Suprapubic skin (tissue), 4 donors: ENCODE measurements around the gene ROR2. TPM values are rescaled to one million over a fixed set of nuclear protein-coding genes. Genes with fewer than 3 reads are reported as not detected.

Source experiments
- DNase-seq, 2 donors: peaks; one replicate each; pipeline ENCODE4 v3.0.0-alpha.2; 2019; ENCODE audit warnings: low spot score in 2 of 2
- H3K27ac ChIP-seq: fragments of 200-600 bp; sonication (generic); one replicate; pipeline ENCODE4 v1.5.1; 2019
- H3K27me3 ChIP-seq: fragments of 200-600 bp; sonication (generic); one replicate; pipeline ENCODE4 v1.5.1; 2019
- H3K36me3 ChIP-seq: fragments of 200-600 bp; sonication (generic); one replicate; pipeline ENCODE4 v1.5.1; 2019
- H3K4me1 ChIP-seq: fragments of 200-600 bp; sonication (generic); one replicate; pipeline ENCODE4 v1.5.1; 2019
- H3K4me3 ChIP-seq: fragments of 200-600 bp; sonication (generic); one replicate; pipeline ENCODE4 v1.5.1; 2019; ENCODE audit warnings: mild to moderate bottlenecking
- H3K9me3 ChIP-seq: fragments of 200-600 bp; sonication (generic); one replicate; pipeline ENCODE4 v1.5.1; 2019
- EP300 ChIP-seq: sonication (generic); formaldehyde crosslinking; IDR thresholded peaks from one replicate; pipeline ENCODE4 v1.6.1; 2017; ENCODE audit warnings: antibody characterized with exemption
- POLR2A ChIP-seq, 2 donors: fragments of 450-650 bp; IDR thresholded peaks; one replicate each; pipeline ENCODE4 v1.6.1; 2017; ENCODE audit warnings: antibody characterized with exemption in 2 of 2, mild to moderate bottlenecking in 2 of 2, moderate library complexity in 2 of 2
- POLR2AphosphoS5 ChIP-seq, 3 donors: sonication (generic); formaldehyde crosslinking; IDR thresholded peaks; one replicate each; pipeline ENCODE4 v1.6.1; 2017; ENCODE audit warnings: antibody characterized with exemption in 3 of 3
- WGBS: methylation state at CpG from one replicate; pipeline ENCODE4 v1.1.5; 2018; 5-methylcytosine and 5-hydroxymethylcytosine counted together
- total RNA-seq, 4 donors: library from RNA; depleted of rRNA; stranded (reverse); fragments of >200 nt; gene quantifications; one replicate each; pipeline ENCODE4 v1.1.0, GENCODE V29; 2016
- TF ChIP-seq, protein P1 (sequence below), 2 donors: fragments of 200-600 bp in 1 of 2; fragments of 450-650 bp in 1 of 2; sonication (generic) in 1 of 2; IDR thresholded peaks; one replicate each; pipeline ENCODE4 v1.5.1; 2016 to 2019; ENCODE audit warnings: antibody characterized with exemption in 2 of 2, mild to moderate bottlenecking in 1 of 2, moderate library complexity in 1 of 2

ROR2 gene
- total RNA-seq, 4 donors from 2014 or later: 3.3 to 7.3 (median 5.0) TPM

DNA sequence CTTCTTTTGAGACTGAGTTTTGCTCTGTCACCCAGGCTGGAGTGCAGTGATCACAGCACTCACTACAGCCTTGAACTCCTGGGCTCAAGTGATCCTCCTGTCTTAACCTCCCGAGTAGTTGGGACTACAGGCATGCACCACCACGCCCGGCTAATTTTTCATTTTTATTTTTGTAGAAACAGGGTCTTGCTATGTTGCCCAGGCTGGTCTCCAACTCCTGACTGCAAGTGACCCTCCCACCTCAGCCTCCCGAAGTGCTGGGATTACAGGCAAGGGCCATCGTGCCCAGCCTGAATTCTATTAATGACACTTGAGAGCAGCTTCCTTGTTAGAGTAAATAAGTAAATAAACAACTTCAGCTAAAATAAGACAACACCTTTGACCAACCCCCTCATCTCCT lies 12.3 kb downstream of the ROR2 start:
- 93% methylated on average over 5 of the region's 5 CpGs for WGBS

DNA sequence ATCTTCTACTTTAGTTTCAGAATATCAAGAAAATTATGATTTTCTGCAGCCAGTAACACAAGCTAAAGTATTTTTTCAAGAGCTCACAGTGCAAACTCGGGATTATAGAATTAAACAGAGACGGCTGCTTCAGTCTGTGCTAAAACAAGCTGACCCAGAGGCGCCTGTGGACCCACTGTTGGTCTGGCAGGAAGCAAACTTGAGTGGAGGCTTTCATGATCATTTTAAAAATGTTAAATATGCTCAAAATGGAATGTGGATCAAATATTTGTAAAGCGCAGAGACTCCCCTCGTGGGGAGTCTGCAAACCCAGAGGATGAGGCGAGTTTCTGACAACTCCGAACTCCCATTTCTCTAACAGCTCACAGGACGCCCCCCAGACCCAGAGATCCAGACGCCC lies 13.0 kb downstream of the ROR2 start:
- TF ChIP-seq EP300 (no peak), POLR2A (IDR thresholded peaks at IDR 0.05) (no peak), POLR2AphosphoS5 (IDR thresholded peaks at IDR 0.05) (no peak)
- no peaks in the 10 kb centered on the region for H3K9me3 ChIP-seq
- no peak for DNase-seq

More for the DNA sequence above, 12.3 kb downstream of the ROR2 start:
- TF ChIP-seq EP300 (no peak), POLR2A (IDR thresholded peaks at IDR 0.05) (no peak)
- Histone ChIP-seq H3K9me3 (no peaks in the 10 kb centered on the region), H3K4me1 (no peaks in the 10 kb centered on the region), H3K4me3 (no peak overlapping the region), H3K27me3 (no peaks in the 10 kb centered on the region), H3K36me3 (no peaks in the 10 kb centered on the region), H3K27ac (no peak overlapping the region)
- no peak for DNase-seq

DNA sequence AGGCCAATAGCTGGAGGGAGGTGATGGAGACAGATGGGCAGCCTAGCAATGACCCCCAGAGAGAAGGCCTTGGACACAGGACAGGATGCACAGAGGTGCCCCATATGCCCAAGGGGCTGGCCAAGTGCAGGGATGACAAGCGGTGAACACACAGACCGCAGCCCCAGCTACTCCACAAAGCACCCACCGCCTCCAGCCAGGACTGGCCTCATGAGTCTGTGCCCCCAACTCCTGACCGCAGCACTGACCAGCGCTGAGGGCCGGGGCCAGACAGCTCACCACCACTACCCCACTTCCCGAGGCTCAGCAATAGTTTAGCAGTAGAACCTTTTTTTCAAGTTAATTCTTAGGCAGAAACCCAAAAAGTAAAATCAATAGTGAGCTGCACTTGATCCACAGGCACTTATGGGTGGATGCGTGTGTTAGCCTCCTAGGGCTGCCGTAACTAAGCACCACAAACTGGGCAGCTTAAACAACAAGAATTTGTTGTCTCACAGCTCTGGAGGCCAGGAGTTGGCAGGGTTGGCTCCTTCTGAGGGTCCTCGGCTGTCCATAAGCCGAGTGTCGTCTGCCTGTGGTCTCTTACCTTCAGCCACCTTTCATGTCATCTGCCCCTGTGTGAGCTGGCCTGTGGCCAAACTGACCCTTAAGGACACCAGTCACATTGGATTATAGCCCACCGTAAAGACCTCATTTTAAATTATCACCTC lies 14.1 kb downstream of the ROR2 start:
- TF ChIP-seq EP300 (no peak), POLR2AphosphoS5 (IDR thresholded peaks at IDR 0.05) (no peak), POLR2A (IDR thresholded peaks at IDR 0.05) (no peak)
- TF ChIP-seq, protein P1, sequence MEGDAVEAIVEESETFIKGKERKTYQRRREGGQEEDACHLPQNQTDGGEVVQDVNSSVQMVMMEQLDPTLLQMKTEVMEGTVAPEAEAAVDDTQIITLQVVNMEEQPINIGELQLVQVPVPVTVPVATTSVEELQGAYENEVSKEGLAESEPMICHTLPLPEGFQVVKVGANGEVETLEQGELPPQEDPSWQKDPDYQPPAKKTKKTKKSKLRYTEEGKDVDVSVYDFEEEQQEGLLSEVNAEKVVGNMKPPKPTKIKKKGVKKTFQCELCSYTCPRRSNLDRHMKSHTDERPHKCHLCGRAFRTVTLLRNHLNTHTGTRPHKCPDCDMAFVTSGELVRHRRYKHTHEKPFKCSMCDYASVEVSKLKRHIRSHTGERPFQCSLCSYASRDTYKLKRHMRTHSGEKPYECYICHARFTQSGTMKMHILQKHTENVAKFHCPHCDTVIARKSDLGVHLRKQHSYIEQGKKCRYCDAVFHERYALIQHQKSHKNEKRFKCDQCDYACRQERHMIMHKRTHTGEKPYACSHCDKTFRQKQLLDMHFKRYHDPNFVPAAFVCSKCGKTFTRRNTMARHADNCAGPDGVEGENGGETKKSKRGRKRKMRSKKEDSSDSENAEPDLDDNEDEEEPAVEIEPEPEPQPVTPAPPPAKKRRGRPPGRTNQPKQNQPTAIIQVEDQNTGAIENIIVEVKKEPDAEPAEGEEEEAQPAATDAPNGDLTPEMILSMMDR (IDR thresholded peaks at IDR 0.05): no peak
- 95% methylated on average over 10 of the region's 13 CpGs for WGBS
- H3K9me3 ChIP-seq: peaks cover 9% of the 10 kb centered on the region
- H3K4me1 ChIP-seq: no peaks in the 10 kb centered on the region
- no peaks in the 10 kb centered on the region for H3K27me3 ChIP-seq
- H3K27ac ChIP-seq: no peak overlapping the region
- no peak for DNase-seq
- no peaks in the 10 kb centered on the region for H3K36me3 ChIP-seq
- no peak overlapping the region for H3K4me3 ChIP-seq

More for the DNA sequence above, 13.0 kb downstream of the ROR2 start:
- Histone ChIP-seq H3K36me3 (no peaks in the 10 kb centered on the region), H3K27me3 (no peaks in the 10 kb centered on the region), H3K27ac (no peak overlapping the region), H3K4me1 (no peaks in the 10 kb centered on the region), H3K4me3 (no peak overlapping the region)
- WGBS: 82% methylated on average over 9 of the region's 9 CpGs

DNA sequence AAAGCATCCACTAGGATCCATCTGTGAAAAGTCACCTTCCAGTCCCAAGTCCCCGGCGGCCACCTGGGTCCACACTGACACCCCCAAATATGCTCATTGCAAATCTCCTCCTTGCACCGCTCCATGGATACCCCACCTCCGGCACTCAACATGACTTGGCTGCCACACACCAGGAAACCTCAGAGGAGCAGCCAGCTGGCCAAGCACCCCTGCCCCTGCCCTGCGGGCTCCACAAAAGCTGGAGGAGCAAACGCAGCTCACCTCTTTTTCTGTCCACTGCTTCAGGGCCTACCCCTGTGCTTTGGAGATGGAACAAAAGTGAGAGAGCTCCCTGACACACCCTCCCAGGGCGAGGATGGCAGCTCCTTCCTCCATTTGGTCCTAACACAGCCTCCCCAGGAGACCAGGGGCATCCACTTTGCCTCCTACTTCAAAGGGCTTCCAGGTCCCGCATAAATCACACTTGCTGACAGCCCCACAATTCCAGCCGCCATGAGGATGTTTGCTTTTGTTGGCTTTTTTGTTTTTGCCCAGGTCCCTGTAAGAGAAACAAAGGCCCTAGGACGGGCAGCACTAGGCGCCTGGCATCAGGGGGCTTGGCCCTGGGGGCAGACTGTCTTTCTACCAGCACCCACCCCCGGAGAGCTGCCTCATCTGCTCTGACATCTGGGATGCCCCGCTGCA lies 14.8 kb downstream of the ROR2 start:
- no peak overlapping the region for H3K4me3 ChIP-seq
- TF ChIP-seq, protein P1 (IDR thresholded peaks at IDR 0.05): no peak
- TF ChIP-seq POLR2A (IDR thresholded peaks at IDR 0.05) (no peak), POLR2AphosphoS5 (IDR thresholded peaks at IDR 0.05) (no peak), EP300 (no peak)
- WGBS: 75% methylated on average over 13 of the region's 13 CpGs
- H3K9me3 ChIP-seq: peaks cover 16% of the 10 kb centered on the region
- no peak for DNase-seq
- H3K27ac ChIP-seq: no peak overlapping the region
- no peaks in the 10 kb centered on the region for H3K27me3 ChIP-seq
- no peaks in the 10 kb centered on the region for H3K36me3 ChIP-seq
- H3K4me1 ChIP-seq: no peaks in the 10 kb centered on the region

DNA sequence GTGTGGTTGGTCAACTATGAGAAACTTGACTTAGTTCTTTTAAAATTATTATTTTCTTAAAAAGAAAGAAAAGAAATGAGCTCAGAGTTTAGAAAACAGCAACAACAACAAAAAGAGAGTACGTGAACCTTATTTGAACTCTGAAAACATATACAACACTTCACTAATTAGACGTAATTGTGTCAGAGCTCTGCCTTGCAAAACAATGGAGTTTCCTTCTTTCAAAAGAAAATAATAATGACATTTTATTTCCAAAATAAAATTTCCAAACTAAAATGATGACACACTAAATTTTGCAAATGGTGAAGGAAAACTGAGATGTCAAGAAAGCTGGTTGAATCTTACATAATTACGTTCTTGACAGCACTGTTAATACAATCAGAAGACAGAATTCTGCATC lies 15.4 kb downstream of the ROR2 start:
- Histone ChIP-seq H3K36me3 (no peaks in the 10 kb centered on the region), H3K27me3 (no peaks in the 10 kb centered on the region), H3K27ac (no peak overlapping the region), H3K4me1 (no peaks in the 10 kb centered on the region), H3K4me3 (no peak overlapping the region), H3K9me3 (peaks cover 21% of the 10 kb centered on the region)
- no peak for DNase-seq
- WGBS: 82% methylated on average over 3 of the region's 3 CpGs
- TF ChIP-seq, protein P1 (IDR thresholded peaks at IDR 0.05): no peak
- no peak for TF ChIP-seq POLR2A (IDR thresholded peaks at IDR 0.05)

DNA sequence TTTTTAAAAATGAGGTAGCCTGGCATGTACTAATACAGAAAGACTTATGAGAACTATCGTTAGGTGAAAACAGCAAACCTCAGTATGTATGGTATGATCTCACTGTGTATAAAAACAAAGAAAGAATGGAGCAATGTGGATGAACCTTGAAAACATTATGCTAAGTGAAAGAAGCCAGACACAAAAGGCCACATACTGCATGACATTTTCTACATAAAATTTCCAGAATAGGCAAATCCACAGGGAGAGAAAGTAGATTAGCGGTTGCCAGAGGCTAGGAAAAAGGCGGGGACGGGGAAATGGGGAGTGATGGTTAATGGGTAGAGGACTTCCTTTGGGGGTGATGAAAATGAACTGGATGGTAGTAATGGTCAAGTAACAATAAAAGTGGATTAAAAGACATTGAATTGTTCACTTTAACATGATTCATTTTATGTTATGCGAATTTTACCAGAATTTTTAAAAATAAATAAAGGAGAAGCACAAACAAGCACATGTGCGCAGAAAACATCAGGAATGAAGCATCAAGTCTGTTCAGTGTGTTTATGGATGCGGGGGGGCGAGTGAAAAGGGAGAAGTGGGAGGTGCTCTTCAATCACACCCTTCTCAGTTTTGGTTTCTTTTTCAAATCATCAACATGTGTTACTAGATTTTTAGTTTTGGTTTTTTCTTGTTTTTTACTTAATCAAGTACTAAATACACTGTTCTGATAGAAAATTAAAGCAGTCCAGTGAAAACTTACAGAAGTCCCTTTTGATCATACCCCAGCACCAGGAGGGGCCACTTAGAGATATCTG lies 16.3 kb downstream of the ROR2 start:
- Histone ChIP-seq H3K27me3 (no peaks in the 10 kb centered on the region), H3K27ac (no peak overlapping the region), H3K9me3 (peaks cover 28% of the 10 kb centered on the region), H3K36me3 (no peaks in the 10 kb centered on the region), H3K4me3 (no peak overlapping the region), H3K4me1 (no peaks in the 10 kb centered on the region)
- TF ChIP-seq, protein P1 (IDR thresholded peaks at IDR 0.05): no peak
- TF ChIP-seq POLR2AphosphoS5 (IDR thresholded peaks at IDR 0.05) (no peak), EP300 (no peak), POLR2A (IDR thresholded peaks at IDR 0.05) (no peak)
- WGBS: 77% methylated on average over 8 of the region's 8 CpGs
- no peak for DNase-seq
